Mesothelial cell of epicardium (in vitro differentiated cells): ENCODE results near the gene CREB3L1. TPM values are rescaled to one million over a fixed set of nuclear protein-coding genes. Genes with fewer than 3 reads are reported as not detected.
A peak's percentile ranks its signal among the peaks of the same experiment; 100 is the strongest.

Experiments
- DNase-seq, 2 experiments: peaks; one replicate each; pipeline ENCODE4 v3.0.0; 2021; ENCODE audit warnings: low spot score in 2 of 2; ENCODE audit not compliant: unreplicated experiment in 2 of 2
- H3K27ac Mint-ChIP-seq: 2 replicates; pipeline ENCODE4 v1.8.0; 2021; ENCODE audit warnings: mixed read lengths
- H3K27me3 Mint-ChIP-seq: 2 replicates; pipeline ENCODE4 v1.8.0; 2021; ENCODE audit warnings: low read depth, mixed read lengths
- H3K36me3 Mint-ChIP-seq: 2 replicates; pipeline ENCODE4 v1.8.0; 2021; ENCODE audit warnings: mixed read lengths
- H3K4me1 Mint-ChIP-seq: 2 replicates; pipeline ENCODE4 v1.8.0; 2021; ENCODE audit warnings: mixed read lengths
- H3K4me3 Mint-ChIP-seq: 2 replicates; pipeline ENCODE4 v1.8.0; 2021; ENCODE audit warnings: mild to moderate bottlenecking, moderate library complexity, mixed read lengths
- H3K9me3 Mint-ChIP-seq: 2 replicates; pipeline ENCODE4 v1.8.0; 2021; ENCODE audit warnings: mixed read lengths
- total RNA-seq: library from RNA; stranded (reverse); gene quantifications from 3 replicates; pipeline ENCODE4 v1.2.1, GENCODE V29; 2021
- TF ChIP-seq, protein P1 (sequence below): fragments of 200-600 bp; sonication (generic); IDR thresholded peaks from one replicate; pipeline ENCODE4 v1.5.0; 2021; ENCODE audit warnings: antibody characterized with exemption; ENCODE audit not compliant: unreplicated experiment

Gene CREB3L1
- total RNA-seq, 1 donor from 2014 or later: 34.5 TPM

DNA sequence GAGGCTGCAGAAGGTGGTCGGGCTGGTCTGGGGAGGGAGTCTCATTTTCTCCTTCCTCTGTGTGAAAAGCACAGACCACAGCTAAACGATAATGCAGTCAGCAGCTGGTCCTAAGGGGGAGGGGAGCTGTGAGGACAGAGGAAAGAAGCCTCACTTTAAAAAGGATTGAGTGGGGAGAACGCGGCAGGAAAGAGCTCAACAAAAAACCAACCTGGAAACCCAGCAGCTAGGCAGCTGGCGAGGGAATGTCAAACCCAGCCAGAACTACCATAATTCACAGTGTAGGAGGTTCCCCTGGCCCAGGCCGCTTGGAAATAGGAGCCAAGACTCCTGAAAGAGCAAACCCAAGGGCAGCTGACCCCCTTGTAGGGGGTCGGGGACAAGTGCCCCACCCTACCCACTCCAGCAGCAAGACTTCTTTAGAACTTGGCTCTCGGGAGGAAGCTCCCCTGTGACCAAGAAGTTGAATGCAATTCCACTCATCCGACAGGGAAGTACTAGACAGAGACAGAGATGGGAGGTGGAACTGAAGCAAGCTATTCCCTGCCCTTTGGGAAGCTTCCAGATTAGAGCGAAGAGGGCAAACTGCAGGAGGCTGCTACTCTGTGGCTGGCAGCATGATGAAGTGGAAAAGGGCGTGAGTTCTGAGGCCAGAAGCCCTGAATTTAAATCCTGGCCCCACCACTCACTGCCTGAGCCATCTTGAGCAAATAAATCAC is 53.3 kb downstream of the CREB3L1 start:
- no peak overlapping the region for H3K27ac Mint-ChIP-seq
- H3K9me3 Mint-ChIP-seq: no peaks in the 10 kb centered on the region
- H3K27me3 Mint-ChIP-seq: peaks cover 65% of the 10 kb centered on the region
- no peak for DNase-seq
- TF ChIP-seq, protein P1, sequence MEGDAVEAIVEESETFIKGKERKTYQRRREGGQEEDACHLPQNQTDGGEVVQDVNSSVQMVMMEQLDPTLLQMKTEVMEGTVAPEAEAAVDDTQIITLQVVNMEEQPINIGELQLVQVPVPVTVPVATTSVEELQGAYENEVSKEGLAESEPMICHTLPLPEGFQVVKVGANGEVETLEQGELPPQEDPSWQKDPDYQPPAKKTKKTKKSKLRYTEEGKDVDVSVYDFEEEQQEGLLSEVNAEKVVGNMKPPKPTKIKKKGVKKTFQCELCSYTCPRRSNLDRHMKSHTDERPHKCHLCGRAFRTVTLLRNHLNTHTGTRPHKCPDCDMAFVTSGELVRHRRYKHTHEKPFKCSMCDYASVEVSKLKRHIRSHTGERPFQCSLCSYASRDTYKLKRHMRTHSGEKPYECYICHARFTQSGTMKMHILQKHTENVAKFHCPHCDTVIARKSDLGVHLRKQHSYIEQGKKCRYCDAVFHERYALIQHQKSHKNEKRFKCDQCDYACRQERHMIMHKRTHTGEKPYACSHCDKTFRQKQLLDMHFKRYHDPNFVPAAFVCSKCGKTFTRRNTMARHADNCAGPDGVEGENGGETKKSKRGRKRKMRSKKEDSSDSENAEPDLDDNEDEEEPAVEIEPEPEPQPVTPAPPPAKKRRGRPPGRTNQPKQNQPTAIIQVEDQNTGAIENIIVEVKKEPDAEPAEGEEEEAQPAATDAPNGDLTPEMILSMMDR: no peak
- H3K4me3 Mint-ChIP-seq: peak overlapping the region; percentile 41
- H3K36me3 Mint-ChIP-seq: no peaks in the 10 kb centered on the region
- H3K4me1 Mint-ChIP-seq: peaks cover 21% of the 10 kb centered on the region

DNA sequence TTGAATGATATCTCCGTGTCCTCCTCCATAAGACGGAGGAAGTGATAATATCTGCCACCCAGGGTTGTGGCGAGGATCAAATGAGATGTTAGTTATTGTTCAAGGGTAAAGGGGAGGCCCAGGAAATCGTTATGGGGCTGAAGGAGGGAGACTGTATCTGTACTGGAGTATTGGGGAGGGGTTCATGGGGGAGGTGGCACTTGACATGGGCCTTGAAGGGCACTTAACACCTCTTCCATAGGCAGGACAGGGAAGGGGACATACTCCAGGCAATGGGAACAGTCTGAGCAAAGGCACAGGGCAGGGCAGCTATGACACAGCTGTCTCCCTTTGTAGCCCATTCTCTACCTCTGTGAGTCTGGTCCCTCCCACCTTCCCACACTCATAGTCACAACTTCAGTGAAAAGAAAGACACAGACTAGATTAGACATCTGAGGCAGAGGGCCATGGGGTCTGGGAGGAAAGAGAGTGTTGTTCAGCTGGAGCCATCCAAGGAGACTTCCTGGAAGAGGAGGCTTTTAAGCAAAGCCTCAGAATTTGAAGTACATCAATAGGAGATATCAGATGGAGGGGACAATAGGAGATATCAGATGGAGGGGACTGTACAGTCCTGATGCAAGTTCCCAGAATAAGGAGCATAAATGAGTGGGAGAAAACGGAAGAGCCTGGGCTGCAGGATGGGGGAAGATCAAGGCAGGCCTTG is 54.0 kb downstream of the CREB3L1 start:
- Mint-ChIP-seq H3K27me3 (peaks cover 71% of the 10 kb centered on the region), H3K27ac (no peak overlapping the region), H3K36me3 (no peaks in the 10 kb centered on the region)

DNA sequence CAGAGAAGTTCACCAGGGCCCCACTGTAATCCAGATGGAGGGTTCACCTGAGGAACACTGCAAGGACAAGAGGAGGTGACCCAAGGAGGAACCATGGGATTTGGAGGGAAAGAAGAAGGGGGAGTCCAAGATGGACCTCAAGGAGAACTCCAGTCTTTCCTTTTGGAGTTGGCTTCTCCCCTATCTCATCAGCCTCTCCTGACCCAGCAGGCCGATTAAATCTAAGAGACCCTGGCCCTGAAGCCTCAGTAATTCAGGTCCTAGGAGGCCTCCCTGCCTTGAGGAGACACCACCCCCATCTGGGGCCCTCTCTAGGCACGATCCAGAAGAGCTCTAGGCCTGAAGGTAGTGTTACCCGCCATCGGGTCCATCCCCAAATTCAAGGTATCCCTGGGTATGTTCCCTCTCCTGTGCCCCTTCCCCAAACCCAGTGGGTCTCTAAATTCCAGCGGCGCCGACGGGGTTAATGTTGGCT is 54.7 kb downstream of the CREB3L1 start:
- Mint-ChIP-seq H3K9me3 (no peaks in the 10 kb centered on the region), H3K27me3 (peaks cover 68% of the 10 kb centered on the region), H3K4me1 (peaks cover 21% of the 10 kb centered on the region), H3K36me3 (no peaks in the 10 kb centered on the region), H3K27ac (no peak overlapping the region), H3K4me3 (peak overlapping the region; percentile 32)
- TF ChIP-seq, protein P1: no peak
- no peak for DNase-seq

More for the DNA sequence above, 54.0 kb downstream of the CREB3L1 start:
- H3K4me3 Mint-ChIP-seq: peak overlapping the region; percentile 41
- H3K9me3 Mint-ChIP-seq: no peaks in the 10 kb centered on the region
- DNase-seq: no peak
- TF ChIP-seq, protein P1: no peak
- peaks cover 21% of the 10 kb centered on the region for H3K4me1 Mint-ChIP-seq

DNA sequence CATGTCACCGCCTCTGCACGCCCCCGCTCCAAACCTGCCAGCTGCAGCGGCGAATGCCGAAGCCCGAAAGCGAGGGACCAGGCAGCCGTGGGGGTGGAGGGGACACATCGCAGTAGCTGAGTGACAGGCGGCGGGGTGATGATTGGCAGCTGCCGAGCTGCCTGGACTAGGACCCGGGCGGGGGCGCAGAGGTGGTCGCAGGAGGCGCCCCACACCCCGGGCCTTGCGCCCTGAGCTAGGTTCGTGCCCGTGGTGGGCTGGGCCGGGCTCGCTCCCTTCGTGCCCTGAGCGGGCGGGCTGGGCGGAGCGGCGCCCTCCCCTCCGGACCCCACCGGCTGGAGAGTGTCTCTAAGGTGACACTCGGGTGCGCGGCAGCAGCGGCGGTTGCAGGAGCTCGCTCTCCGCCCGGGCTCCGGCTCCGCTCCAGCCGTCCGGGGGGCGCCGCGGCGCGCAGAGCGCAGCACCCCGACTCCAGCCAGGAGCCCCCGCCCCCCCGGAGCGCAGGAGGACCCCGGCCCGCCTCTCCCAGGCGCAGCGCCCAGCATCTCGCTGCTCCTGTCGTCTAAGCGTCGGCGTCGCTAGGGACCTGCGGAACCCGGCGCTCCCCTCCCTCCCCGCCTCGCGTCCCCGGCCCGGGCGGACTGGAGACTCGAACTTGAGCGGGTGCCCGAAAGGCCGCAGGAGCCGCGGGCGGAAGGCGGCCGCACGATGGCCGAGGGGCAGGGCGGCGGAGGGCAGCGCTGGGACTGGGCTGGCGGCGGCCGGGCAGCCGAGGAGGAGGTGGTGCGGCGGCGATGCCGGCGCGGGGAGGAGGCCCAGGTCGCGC is 55.3 kb downstream of the CREB3L1 start:
- Mint-ChIP-seq H3K27me3 (peaks cover 64% of the 10 kb centered on the region), H3K4me1 (peaks cover 21% of the 10 kb centered on the region)

DNA sequence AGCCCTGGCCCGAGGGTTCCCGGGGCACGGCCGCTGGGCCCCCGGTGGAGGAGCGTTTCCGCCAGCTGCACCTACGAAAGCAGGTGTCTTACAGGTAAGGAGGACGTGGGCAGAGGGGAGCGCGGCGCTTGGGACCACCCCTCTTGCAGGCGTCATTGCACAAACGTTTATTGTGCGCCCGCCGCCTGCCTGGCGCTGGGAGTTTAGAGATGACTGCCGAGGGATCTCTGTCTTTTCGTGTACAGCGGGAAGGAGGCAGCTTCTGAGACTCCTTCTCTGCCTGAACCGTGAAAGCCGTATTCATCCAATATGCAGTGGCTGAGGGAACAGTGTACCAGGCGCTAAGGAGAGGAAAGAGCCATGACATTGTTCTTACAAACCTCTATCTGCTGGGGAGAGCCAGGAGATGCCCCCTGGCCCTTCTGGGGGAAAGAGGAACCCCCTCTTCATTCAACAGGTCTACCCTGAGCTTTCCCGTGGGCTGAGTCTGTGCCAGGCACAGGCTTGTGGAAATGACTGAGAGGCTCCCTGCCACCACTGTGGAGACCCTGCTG is 56.0 kb downstream of the CREB3L1 start:
- peaks cover 60% of the 10 kb centered on the region for H3K27me3 Mint-ChIP-seq

More for the DNA sequence above, 55.3 kb downstream of the CREB3L1 start:
- no peak for DNase-seq
- TF ChIP-seq, protein P1: no peak
- Mint-ChIP-seq H3K36me3 (no peaks in the 10 kb centered on the region), H3K4me3 (peak overlapping the region; percentile 41), H3K9me3 (no peaks in the 10 kb centered on the region), H3K27ac (no peak overlapping the region)

More for the DNA sequence above, 56.0 kb downstream of the CREB3L1 start:
- DNase-seq: no peak
- Mint-ChIP-seq H3K4me1 (peaks cover 23% of the 10 kb centered on the region), H3K36me3 (no peaks in the 10 kb centered on the region), H3K4me3 (peak overlapping the region; percentile 58), H3K9me3 (no peaks in the 10 kb centered on the region), H3K27ac (no peak overlapping the region)
- TF ChIP-seq, protein P1: no peak
